Measurements from ENCODE around the gene NFASC.
A peak's percentile ranks its signal among the peaks of the same experiment; 100 is the strongest.

The NFASC gene

GRCh38 chr1:204830747-204831146, 39.9 kb upstream of the NFASC start:
- no peak for DNase-seq (ENCODE audit: extremely low read depth, low read depth)
- TF ChIP-seq CTCF (IDR thresholded peaks at IDR 0.05; ENCODE audit: low read depth, low read length, missing control alignments): no peak
- no peak overlapping the region for H3K4me3 ChIP-seq (replicated peaks; ENCODE audit: low read depth, low read length)

GRCh38 chr1:204831186-204831585, 39.5 kb upstream of the NFASC start:
- TF ChIP-seq CTCF (IDR thresholded peaks at IDR 0.05; ENCODE audit: low read depth, low read length, missing control alignments): no peak
- no peak for DNase-seq (ENCODE audit: extremely low read depth, low read depth)
- H3K4me3 ChIP-seq (replicated peaks; ENCODE audit: low read depth, low read length): no peak overlapping the region

GRCh38 chr1:204834336-204834735, 36.3 kb upstream of the NFASC start:
- H3K4me3 ChIP-seq (replicated peaks; ENCODE audit: low read depth, low read length): no peak overlapping the region
- DNase-seq (ENCODE audit: extremely low read depth, low read depth): no peak
- TF ChIP-seq CTCF (IDR thresholded peaks at IDR 0.05; ENCODE audit: low read depth, low read length, missing control alignments): no peak

- no peak for TF ChIP-seq CTCF (IDR thresholded peaks at IDR 0.05; ENCODE audit: low read depth, low read length, missing control alignments)
- no peak for DNase-seq (ENCODE audit: extremely low read depth, low read depth)
- H3K4me3 ChIP-seq (replicated peaks; ENCODE audit: low read depth, low read length): no peak overlapping the region
Measured at GRCh38 chr1:204834752-204835151, 35.9 kb upstream of the NFASC start.

- no peak overlapping the region for H3K4me3 ChIP-seq (replicated peaks; ENCODE audit: low read depth, low read length)
- TF ChIP-seq CTCF (IDR thresholded peaks at IDR 0.05; ENCODE audit: low read depth, low read length, missing control alignments): no peak
- no peak for DNase-seq (ENCODE audit: extremely low read depth, low read depth)
Measured at GRCh38 chr1:204835737-204836136, 34.9 kb upstream of the NFASC start.

GRCh38 chr1:204836856-204837255, 33.8 kb upstream of the NFASC start:
- TF ChIP-seq CTCF (IDR thresholded peaks at IDR 0.05; ENCODE audit: low read depth, low read length, missing control alignments): no peak
- DNase-seq (ENCODE audit: extremely low read depth, low read depth): no peak
- H3K4me3 ChIP-seq (replicated peaks; ENCODE audit: low read depth, low read length): no peak overlapping the region

GRCh38 chr1:204837440-204838084, 33.1 kb upstream of the NFASC start:
- peak; percentile 26 for DNase-seq (ENCODE audit: extremely low read depth, low read depth)
- H3K4me3 ChIP-seq (replicated peaks; ENCODE audit: low read depth, low read length): no peak overlapping the region
- TF ChIP-seq CTCF (IDR thresholded peaks at IDR 0.05; ENCODE audit: low read depth, low read length, missing control alignments): no peak

Data from HFF-Myc (cell line).